GM10847 (cell line): ENCODE results near the gene AGMO.

Experiments
- POLR2A ChIP-seq: IDR thresholded peaks from 2 replicates; pipeline ENCODE4 v1.6.1; 2011; ENCODE audit not compliant: insufficient read length; ENCODE audit errors: extremely low read depth

AGMO gene

DNA sequence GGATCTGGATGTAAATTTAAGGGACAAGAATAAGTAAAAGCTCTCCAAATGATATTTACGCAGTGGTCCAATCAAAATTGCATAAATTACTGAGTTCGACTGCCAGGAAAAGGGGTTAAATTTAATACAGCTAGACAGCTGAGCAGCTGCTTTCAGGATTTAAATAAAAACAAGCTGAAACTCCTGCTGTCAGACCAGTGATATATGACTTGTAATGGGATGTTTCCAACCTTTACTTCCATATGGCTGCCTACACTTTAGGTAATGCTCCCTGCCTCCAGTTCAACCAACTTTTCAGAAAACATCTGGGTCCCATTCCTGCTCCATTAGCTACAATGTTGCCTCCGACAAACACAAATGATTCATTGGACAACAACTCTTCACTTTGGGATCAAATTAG is 333.0 kb downstream of the AGMO start:
- TF ChIP-seq POLR2A = no peak

DNA sequence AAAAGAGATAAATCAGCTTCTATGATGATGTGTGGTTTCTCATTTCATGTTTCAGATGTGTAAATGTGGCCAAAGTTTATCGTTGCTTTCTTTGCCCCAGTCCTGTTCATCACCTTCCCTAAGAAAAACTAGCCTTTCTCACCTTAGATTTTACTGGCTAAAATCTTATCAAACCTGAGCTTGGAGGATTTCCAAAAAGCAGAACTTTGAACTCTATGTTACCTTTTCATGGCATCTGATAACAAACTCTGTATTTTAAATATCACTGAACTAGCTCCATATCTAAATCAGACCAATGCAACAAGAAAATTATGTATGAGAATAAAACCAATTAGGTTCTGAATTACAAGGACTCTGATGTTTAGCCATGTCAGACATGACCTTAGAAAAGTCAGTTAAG is 335.8 kb downstream of the AGMO start:
- TF ChIP-seq POLR2A = no peak

DNA sequence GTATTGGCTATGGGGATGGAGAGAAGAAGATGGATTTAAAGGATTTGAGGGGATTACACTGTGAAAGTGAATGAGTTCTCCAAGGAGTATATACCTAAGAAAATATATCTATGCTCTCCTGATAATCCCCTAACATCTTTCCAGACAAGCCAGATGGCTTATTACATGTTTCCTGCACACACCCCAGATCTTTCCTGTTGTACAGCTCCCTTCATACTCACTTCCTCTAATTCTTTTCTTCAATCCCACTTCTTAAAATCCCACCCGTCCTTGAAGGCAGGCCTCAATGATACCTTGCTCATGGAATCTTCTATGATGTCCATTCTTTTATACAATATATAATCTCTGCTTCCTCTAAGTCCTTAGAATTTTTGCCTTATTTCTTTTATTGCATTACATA is 342.1 kb downstream of the AGMO start:
- no peak for TF ChIP-seq POLR2A

- TF ChIP-seq POLR2A = no peak
These were observed 343.6 kb downstream of the AGMO start for GRCh38 chr7:15218261-15218660.

DNA sequence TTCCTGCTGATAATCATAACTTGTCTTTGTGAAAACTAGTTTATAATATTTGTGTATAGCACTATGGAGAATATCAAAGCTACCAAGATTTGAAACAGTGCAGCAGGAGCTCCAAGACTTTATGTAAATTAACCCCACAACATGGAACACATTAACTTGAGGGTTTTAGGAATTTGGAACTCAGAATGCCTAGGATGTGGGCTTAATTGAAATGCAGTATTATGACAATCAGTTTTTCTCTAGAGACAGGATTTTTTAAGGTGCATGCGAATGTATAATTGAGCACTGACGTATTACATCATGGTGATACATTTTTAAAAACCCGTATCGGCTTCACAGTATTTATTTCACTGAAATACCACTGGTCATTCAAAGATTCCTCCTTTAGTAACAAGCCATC is 346.2 kb downstream of the AGMO start:
- no peak for TF ChIP-seq POLR2A

- TF ChIP-seq POLR2A = no peak
These were observed 346.8 kb downstream of the AGMO start for GRCh38 chr7:15214976-15215375.

- no peak for TF ChIP-seq POLR2A
These were observed 348.7 kb downstream of the AGMO start for GRCh38 chr7:15213093-15213492.

DNA sequence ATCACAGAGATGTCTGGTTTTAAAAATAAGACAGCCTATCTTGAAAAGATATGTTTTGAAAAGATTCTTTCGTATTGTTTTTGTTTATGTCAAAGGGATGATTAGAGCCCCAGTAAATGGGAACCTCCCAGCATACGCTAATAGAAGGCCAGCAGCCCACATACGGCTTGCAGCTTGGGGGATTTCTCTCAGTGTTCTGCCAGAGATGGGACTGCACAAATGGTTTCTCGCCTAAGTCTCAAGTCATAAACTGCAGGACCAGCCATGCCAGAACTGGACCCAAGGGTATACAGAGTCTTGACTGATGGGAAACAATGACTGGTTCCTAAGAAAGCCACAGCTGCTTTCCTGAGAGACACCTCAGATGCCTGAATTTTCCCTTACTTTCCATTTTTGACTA is 352.4 kb downstream of the AGMO start:
- TF ChIP-seq POLR2A = no peak

DNA sequence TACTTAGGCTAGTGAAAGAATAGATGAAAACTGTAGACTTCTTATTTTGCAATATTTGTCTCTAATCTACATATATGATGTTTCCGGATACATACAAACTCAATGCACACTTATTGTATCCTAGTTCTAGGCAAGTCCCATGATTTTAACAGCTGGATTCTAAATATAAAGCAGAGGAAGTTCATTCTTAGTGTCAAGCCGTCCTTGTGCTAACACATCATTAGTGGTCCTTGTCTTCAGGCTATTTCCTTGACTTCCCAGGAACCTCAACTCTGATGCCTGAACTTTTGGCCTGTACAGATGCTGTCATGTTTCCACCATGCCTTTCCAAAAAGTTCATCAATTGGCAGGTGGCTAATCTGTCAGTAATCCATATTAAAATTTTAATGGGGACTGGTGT is 357.4 kb downstream of the AGMO start:
- no peak for TF ChIP-seq POLR2A

DNA sequence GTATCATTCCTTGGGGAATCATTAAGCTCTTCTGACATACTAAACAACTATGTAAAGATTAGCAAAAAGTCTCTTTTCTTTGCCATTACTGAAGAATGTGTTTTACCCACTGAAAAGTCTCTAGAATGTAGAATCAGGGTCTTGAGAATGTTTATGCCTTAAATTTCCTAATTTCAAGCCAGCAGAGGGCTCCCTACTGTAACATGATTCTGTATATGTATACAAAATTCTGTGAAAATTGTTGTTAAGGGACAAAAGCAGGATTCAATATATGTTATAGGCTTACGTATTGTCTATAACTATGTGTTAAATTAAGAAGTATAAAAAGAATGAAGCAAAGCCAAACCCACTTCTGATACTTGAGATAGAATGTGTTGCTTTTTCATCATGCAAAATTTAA is 362.3 kb downstream of the AGMO start:
- no peak for TF ChIP-seq POLR2A

DNA sequence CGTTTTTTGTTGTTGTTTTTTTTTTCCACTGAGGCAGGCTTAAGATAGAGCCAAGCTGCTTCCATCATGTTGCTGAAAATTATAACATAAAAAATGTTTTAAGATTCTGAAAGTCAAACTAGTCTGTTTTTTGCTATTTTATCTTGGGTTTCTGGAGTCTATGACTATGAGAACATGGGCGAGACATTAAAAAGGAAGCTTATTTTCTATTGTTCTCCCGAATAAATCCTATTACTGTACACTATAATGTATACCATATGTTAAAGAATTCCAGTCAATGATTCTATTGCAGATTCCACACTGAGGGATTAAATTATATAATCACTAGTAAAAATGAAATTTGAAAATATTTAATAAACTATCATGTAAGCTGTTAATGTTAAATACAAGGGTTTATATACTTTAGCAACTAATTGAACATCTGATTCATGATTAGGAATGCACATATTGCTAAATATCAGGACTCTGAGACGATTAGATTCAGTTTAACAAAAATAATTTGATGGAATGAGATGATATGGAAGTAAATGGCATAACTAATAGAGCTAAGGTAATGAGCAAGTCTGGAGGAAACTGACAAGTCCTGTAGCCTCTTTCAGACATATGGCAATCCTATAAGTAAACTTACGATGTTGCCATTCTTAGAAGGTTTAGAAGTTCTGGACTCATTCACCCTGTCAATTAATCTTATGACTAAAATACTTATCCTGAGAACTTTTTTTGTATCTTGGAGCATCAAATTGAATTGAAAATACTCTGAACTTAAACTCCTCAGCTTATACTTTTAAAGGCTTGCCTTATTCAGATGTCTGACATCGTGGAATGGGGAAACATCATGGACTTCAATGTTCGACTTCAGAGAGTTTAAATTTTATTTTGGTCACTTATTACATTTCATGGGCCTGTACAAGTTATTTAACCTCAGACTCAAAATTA is 364.5 kb downstream of the AGMO start:
- no peak for TF ChIP-seq POLR2A

DNA sequence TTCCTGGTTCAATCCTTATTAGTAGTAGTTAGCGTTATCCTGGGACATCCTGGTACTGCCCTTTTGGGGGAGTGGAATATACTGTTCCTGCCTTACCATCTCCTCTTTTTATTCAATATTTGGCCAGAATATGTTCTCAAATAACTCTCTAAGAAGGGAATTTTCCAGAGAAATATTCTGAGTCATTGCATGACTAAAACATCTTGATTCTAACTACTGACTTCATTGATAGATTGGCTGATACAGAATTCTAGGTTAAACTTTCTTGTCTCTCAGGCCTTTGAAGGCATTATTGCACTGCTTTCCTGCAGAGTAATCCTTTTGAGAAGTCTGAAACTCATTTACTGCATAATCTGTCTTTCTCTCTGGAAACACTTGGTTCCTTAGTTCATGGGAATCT is 383.8 kb downstream of the AGMO start:
- TF ChIP-seq POLR2A = no peak

DNA sequence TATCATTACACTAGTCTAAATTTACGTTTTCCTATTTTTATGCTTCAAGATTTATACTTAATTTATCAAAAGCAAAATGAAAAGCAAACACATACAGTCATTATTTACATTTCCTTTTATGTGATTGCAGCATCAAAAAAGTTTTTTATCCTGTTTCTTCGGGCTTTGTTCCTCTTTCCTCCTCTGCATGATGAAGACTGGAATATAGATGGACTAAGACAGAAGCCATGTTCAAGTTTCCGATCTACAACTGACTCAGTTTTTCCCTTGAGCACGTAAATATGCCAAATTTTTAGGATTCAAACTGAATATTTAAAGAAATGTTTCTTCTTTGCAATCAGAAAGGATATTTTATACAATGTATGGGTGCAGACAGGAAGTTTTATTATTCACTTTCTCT is 385.7 kb downstream of the AGMO start:
- no peak for TF ChIP-seq POLR2A

- no peak for TF ChIP-seq POLR2A
These were observed 386.7 kb downstream of the AGMO start for GRCh38 chr7:15175152-15175551.

GRCh38 chr7:15174485-15174884 is 387.3 kb downstream of the AGMO start:
- no peak for TF ChIP-seq POLR2A

- TF ChIP-seq POLR2A = no peak
These were observed 393.3 kb downstream of the AGMO start for GRCh38 chr7:15168489-15168888.

DNA sequence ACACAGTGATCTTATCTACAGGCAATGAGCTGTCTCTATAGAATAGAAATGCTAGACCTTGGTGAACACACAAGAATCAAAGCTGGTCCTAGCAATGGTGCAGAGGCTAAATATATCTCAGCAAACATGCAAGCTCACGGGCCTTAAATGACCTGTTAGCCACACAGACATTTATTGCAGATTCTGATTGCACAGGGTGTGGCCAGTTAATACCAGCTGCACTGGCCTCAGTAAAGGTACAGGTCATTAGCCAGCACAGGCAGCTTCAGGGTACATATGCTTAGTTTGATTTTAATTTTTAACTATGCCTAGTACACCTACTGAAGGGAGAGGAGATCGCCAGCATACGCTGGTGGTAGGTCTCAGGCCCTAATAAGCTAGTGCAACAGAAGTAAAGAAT is 393.9 kb downstream of the AGMO start:
- no peak for TF ChIP-seq POLR2A

- no peak for TF ChIP-seq POLR2A
These were observed 395.2 kb downstream of the AGMO start for GRCh38 chr7:15166620-15167019.

GRCh38 chr7:15159261-15159660 is 402.6 kb downstream of the AGMO start:
- TF ChIP-seq POLR2A = no peak
